DND-41 (cell line): Measurements from ENCODE around the gene CHAC1.

Source experiments
- CTCF ChIP-seq: IDR thresholded peaks from 2 replicates; pipeline ENCODE4 v1.5.1; 2012; ENCODE audit warnings: borderline replicate concordance, low read length, moderate library complexity, mild to moderate bottlenecking; ENCODE audit not compliant: poor library complexity, severe bottlenecking; ENCODE audit errors: extremely low read depth
- EZH2 ChIP-seq: IDR thresholded peaks from 3 replicates; pipeline ENCODE4 v1.6.1; 2012; ENCODE audit warnings: borderline replicate concordance, low read depth, mild to moderate bottlenecking, moderate library complexity, low read length, inconsistent platforms; ENCODE audit not compliant: severe bottlenecking

GRCh38 chr15:40915116-40915661 is 38.1 kb upstream of the CHAC1 start:
- TF ChIP-seq CTCF (no peak), EZH2 (no peak)
